Fibroblast of lung (primary cell): ENCODE data around the gene ATP6V0B. TPM values are rescaled to one million over a fixed set of nuclear protein-coding genes. Genes with fewer than 3 reads are reported as not detected.
A peak's percentile ranks its signal among the peaks of the same experiment; 100 is the strongest.

Experiments
- DNase-seq, 2 donors: peaks; one replicate each; pipeline versions ENCODE4 v3.0.0 to v3.0.0-alpha.2; 2010; ENCODE audit warnings: low read depth in 2 of 2
- H2AFZ ChIP-seq: 2 replicates; pipeline ENCODE4 v1.5.1; 2012; ENCODE audit warnings: low read length, control low read depth, inconsistent platforms
- H3K27ac ChIP-seq: 2 replicates; pipeline ENCODE4 v1.5.1; 2011; ENCODE audit warnings: low read length, control low read depth; ENCODE audit not compliant: insufficient read depth
- H3K27me3 ChIP-seq: 2 replicates; pipeline ENCODE4 v1.5.1; 2011; ENCODE audit warnings: mild to moderate bottlenecking, low read length; ENCODE audit not compliant: control insufficient read depth, insufficient read depth
- H3K36me3 ChIP-seq: 2 replicates; pipeline ENCODE4 v1.5.1; 2011; ENCODE audit warnings: low read length; ENCODE audit not compliant: control insufficient read depth, insufficient read depth
- H3K4me1 ChIP-seq: 2 replicates; pipeline ENCODE4 v1.5.1; 2011; ENCODE audit warnings: low read length; ENCODE audit not compliant: control insufficient read depth, insufficient read depth; ENCODE audit errors: extremely low read depth
- H3K4me2 ChIP-seq: 2 replicates; pipeline ENCODE4 v1.5.1; 2011; ENCODE audit warnings: low read length, control low read depth; ENCODE audit not compliant: insufficient read depth; ENCODE audit errors: extremely low read depth
- H3K4me3 ChIP-seq, 4 experiments: fragments of 200-600 bp in 1 of 4; sonication (generic) in 1 of 4; replicated peaks in 1 of 4; 2 replicates each; pipeline ENCODE4 v1.5.1; 2011 to 2016; ENCODE audit warnings: low read length in 4 of 4, low read depth in 3 of 4, mild to moderate bottlenecking in 3 of 4, control low read depth in 2 of 4, inconsistent platforms in 1 of 4, mixed read lengths in 1 of 4; ENCODE audit not compliant: insufficient read depth in 1 of 4; ENCODE audit errors: control extremely low read depth in 1 of 4
- H3K79me2 ChIP-seq: 2 replicates; pipeline ENCODE4 v1.5.1; 2012; ENCODE audit warnings: mild to moderate bottlenecking, low read length, inconsistent platforms; ENCODE audit not compliant: control insufficient read depth, insufficient read depth
- H3K9ac ChIP-seq: 2 replicates; pipeline ENCODE4 v1.5.1; 2011; ENCODE audit warnings: mild to moderate bottlenecking, low read length, control low read depth; ENCODE audit not compliant: insufficient read depth
- H3K9me3 ChIP-seq: 2 replicates; pipeline ENCODE4 v1.5.1; 2012; ENCODE audit warnings: low read depth, low read length; ENCODE audit not compliant: control insufficient read depth, insufficient read depth
- H4K20me1 ChIP-seq: 2 replicates; pipeline ENCODE4 v1.5.1; 2011; ENCODE audit warnings: low read length; ENCODE audit not compliant: control insufficient read depth, insufficient read depth; ENCODE audit errors: extremely low read depth
- EZH2 ChIP-seq: IDR thresholded peaks from 2 replicates; pipeline ENCODE4 v1.5.1; 2012; ENCODE audit warnings: low read length, control low read depth, mild to moderate bottlenecking; ENCODE audit errors: missing control alignments
- polyA plus RNA-seq, 2 donors: library from polyadenylated mRNA; depleted of rRNA in 1 of 2; stranded (reverse) in 1 of 2; unstranded in 1 of 2; fragments of >200 nt; gene quantifications; 2 replicates each; pipeline ENCODE4 v1.2.1, GENCODE V29; 2011 to 2012; ENCODE audit warnings: missing spikeins in 1 of 2
- total RNA-seq: library from RNA; depleted of rRNA; stranded (reverse); fragments of >200 nt; gene quantifications from 2 replicates; pipeline ENCODE4 v1.2.1, GENCODE V29; 2014
- TF ChIP-seq, protein P1 (sequence below), 2 donors: IDR thresholded peaks in 1 of 2; conservative IDR thresholded peaks in 1 of 2; 1 replicate in 1 of 2; 2 replicates in 1 of 2; pipeline ENCODE4 v1.5.1; 2011 to 2012; ENCODE audit warnings: low read length in 2 of 2, control low read depth in 1 of 2, inconsistent platforms in 1 of 2, low read depth in 1 of 2, mild to moderate bottlenecking in 1 of 2

Gene ATP6V0B
- total and polyA plus RNA-seq, 2 donors (not counting 1 experiment from before 2014, with no cell fraction given) = 83.5 to 121 TPM

DNA sequence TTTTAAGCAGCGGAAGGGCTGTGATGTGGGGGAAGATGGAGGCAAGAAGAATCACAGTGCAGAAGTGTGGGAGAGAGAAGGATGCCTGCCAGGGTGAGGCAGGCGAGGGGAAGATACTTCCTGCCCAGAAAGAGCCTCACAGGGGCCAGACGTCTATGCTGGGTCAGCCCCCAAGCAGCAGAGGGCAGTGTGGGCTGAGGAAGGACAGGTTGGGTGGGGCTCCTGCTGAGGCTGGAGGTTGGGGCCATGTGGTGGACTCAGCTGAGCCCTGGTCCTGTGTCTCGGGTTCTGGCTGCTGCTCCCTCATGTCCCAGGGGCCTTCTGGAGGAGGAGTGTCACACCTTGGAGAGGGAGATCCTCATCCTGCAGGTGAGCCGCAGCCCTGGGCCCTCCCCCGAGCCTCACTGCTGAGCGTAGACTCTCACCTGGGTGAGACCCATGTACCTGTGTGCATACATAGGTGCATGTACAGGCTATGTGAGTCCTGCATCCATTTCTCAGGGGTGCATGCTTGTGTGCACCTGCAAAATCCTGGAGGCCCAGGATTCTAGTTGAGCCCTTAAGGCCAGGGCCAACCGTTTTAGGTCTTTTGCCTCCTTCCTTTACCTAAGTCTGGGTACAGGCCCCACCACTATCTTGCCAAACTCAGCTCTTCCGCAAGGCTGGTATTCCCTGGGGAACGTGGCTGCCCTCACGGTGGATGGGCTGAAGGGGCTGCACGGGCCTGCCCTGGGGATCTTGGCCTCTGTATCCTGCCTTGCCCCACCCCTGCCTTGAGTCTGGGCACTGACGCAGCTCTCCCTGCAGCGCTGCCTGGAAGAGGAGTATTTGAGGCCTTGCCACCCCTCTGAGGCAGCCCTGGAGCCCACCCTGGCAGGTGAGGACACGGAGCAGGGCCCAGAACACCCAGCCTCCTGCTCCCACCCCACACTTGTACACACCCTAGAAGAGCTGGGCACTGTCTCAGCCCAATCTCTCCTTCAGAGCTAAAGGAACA is 20.3 kb downstream of the ATP6V0B start:
- no peak overlapping the region for H3K9ac ChIP-seq
- DNase-seq = no peak
- H3K4me3 ChIP-seq = no peak overlapping the region
- H4K20me1 ChIP-seq = no peaks in the 10 kb centered on the region
- no peaks in the 10 kb centered on the region for H3K27me3 ChIP-seq
- no peaks in the 10 kb centered on the region for H3K79me2 ChIP-seq
- no peak overlapping the region for H3K27ac ChIP-seq
- H2AFZ ChIP-seq = no peak overlapping the region
- H3K9me3 ChIP-seq = no peaks in the 10 kb centered on the region
- H3K4me2 ChIP-seq = no peak overlapping the region
- TF ChIP-seq, protein P1, sequence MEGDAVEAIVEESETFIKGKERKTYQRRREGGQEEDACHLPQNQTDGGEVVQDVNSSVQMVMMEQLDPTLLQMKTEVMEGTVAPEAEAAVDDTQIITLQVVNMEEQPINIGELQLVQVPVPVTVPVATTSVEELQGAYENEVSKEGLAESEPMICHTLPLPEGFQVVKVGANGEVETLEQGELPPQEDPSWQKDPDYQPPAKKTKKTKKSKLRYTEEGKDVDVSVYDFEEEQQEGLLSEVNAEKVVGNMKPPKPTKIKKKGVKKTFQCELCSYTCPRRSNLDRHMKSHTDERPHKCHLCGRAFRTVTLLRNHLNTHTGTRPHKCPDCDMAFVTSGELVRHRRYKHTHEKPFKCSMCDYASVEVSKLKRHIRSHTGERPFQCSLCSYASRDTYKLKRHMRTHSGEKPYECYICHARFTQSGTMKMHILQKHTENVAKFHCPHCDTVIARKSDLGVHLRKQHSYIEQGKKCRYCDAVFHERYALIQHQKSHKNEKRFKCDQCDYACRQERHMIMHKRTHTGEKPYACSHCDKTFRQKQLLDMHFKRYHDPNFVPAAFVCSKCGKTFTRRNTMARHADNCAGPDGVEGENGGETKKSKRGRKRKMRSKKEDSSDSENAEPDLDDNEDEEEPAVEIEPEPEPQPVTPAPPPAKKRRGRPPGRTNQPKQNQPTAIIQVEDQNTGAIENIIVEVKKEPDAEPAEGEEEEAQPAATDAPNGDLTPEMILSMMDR (conservative IDR thresholded peaks at IDR 0.05 in 1 of 2, IDR thresholded peaks at IDR 0.05 in 1 of 2; ENCODE audit: low read depth in 1 of 2, low read length in 2 of 2) = peak in 1 of 2 donors; percentile 33
- no peak for TF ChIP-seq EZH2
- peaks cover 3% of the 10 kb centered on the region for H3K4me1 ChIP-seq
- H3K36me3 ChIP-seq = no peaks in the 10 kb centered on the region

DNA sequence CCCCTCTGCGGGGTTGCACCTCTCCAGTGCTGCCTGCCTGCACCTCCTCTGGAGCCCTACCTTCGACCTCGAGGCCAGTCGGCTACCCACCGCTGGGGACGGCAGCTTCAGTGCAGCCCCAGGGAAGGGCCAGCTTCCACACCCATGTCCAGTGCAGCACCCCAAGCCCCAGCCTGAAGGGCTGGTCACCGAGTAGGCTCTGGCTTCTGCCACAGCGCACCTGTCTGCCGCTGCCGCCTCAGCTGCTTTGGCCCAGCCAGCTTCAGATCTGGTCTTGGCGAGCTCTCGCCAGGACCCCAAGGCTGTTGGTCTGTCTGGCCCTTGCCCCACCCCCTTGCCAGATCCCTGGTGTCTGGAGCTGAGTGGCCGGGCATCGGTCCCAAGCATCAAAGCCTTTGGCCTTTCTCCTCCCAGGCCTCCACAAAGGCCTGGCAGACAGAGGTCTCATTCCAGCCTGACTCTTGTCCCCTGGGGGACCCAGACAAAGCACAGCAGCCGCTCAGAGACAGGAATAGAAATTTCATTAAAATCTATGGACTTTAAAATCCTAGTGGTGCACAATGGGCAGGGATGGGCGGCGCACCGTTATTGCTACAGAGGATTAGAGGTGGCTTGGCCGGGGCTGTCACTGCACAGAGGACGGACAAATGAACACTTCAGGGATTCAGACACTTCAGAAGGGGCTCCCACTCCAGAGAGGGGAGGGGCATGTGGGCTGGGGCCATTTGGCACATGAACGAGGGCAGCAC is 21.4 kb downstream of the ATP6V0B start:
- H3K79me2 ChIP-seq = no peaks in the 10 kb centered on the region
- TF ChIP-seq, protein P1 (conservative IDR thresholded peaks at IDR 0.05 in 1 of 2, IDR thresholded peaks at IDR 0.05 in 1 of 2; ENCODE audit: low read depth in 1 of 2, low read length in 2 of 2) = no peak
- no peak overlapping the region for H3K4me3 ChIP-seq
- H3K4me1 ChIP-seq = no peaks in the 10 kb centered on the region
- no peak overlapping the region for H3K9ac ChIP-seq
- no peak overlapping the region for H2AFZ ChIP-seq
- DNase-seq = no peak
- no peaks in the 10 kb centered on the region for H4K20me1 ChIP-seq
- no peaks in the 10 kb centered on the region for H3K27me3 ChIP-seq
- H3K36me3 ChIP-seq = no peaks in the 10 kb centered on the region
- H3K9me3 ChIP-seq = no peaks in the 10 kb centered on the region
- H3K27ac ChIP-seq = no peak overlapping the region
- no peak overlapping the region for H3K4me2 ChIP-seq

DNA sequence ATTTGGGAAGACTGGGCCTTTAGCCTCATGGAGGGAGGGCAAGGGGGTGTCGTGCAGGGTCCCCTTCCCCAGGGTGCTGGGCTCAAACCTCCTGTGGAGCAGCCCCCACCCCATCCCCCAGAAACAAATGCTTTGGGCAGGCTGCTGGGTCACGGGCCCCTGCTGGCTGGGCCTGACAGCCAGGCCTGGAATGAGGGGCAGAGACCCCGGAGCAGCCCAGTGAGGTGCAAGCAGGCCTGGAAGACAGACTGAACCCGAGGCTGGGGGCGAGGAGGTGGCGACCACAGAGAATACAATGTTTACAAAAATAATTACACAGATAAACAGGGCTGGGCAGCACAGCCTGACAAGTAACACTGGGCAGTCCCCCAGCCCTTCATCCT is 22.0 kb downstream of the ATP6V0B start:
- Histone ChIP-seq H3K79me2 (no peaks in the 10 kb centered on the region), H3K9ac (no peak overlapping the region), H2AFZ (no peak overlapping the region), H3K27ac (no peak overlapping the region), H3K4me3 (no peak overlapping the region), H4K20me1 (no peaks in the 10 kb centered on the region), H3K4me1 (no peaks in the 10 kb centered on the region), H3K4me2 (no peak overlapping the region), H3K36me3 (no peaks in the 10 kb centered on the region), H3K27me3 (no peaks in the 10 kb centered on the region), H3K9me3 (no peaks in the 10 kb centered on the region)
- DNase-seq = no peak
- TF ChIP-seq, protein P1 (conservative IDR thresholded peaks at IDR 0.05 in 1 of 2, IDR thresholded peaks at IDR 0.05 in 1 of 2; ENCODE audit: low read depth in 1 of 2, low read length in 2 of 2) = no peak
- TF ChIP-seq EZH2 = no peak
